Stomach (tissue), 9 donors: Measurements from ENCODE around the gene GRK6. TPM values are rescaled to one million over a fixed set of nuclear protein-coding genes. Genes with fewer than 3 reads are reported as not detected.

Experiments
- DNase-seq, 2 donors: peaks; one replicate each; pipeline versions ENCODE4 v3.0.0 to v3.0.0-alpha.2; 2013 to 2019
- H3K27ac ChIP-seq, 5 donors: fragments of 200-600 bp in 4 of 5; sonication (generic) in 4 of 5; one replicate each; pipeline ENCODE4 v1.5.1; 2013 to 2019; ENCODE audit warnings: mild to moderate bottlenecking in 1 of 5, moderate library complexity in 1 of 5
- H3K27me3 ChIP-seq, 3 donors: fragments of 200-600 bp; sonication (generic); one replicate each; pipeline ENCODE4 v1.5.1; 2017 to 2019; ENCODE audit warnings: mixed run types in 1 of 3
- H3K36me3 ChIP-seq, 4 donors: fragments of 200-600 bp; sonication (generic); 1 replicate in 3 of 4; 2 replicates in 1 of 4; pipeline ENCODE4 v1.5.1; 2016 to 2019
- H3K4me1 ChIP-seq, 4 donors: fragments of 200-600 bp; sonication (generic); one replicate each; pipeline ENCODE4 v1.5.1; 2016 to 2019
- H3K4me3 ChIP-seq, 4 donors: fragments of 200-600 bp; sonication (generic) in 3 of 4; one replicate each; pipeline ENCODE4 v1.5.1; 2016 to 2019; ENCODE audit warnings: mild to moderate bottlenecking in 1 of 4
- H3K9me3 ChIP-seq, 4 donors: fragments of 200-600 bp; sonication (generic); one replicate each; pipeline ENCODE4 v1.5.1; 2016 to 2019
- EP300 ChIP-seq: sonication (generic); formaldehyde crosslinking; IDR thresholded peaks from one replicate; pipeline ENCODE4 v1.6.1; 2017; ENCODE audit warnings: antibody characterized with exemption
- POLR2A ChIP-seq, 4 donors: fragments of 450-650 bp; IDR thresholded peaks; one replicate each; pipeline ENCODE4 v1.6.1; 2016; ENCODE audit warnings: antibody characterized with exemption in 4 of 4, control low read depth in 2 of 4, mild to moderate bottlenecking in 1 of 4, moderate library complexity in 1 of 4
- POLR2AphosphoS5 ChIP-seq, 3 donors: sonication (generic); formaldehyde crosslinking; IDR thresholded peaks; one replicate each; pipeline ENCODE4 v1.6.1; 2016; ENCODE audit warnings: antibody characterized with exemption in 3 of 3
- WGBS, 5 donors: extraction: QIAGEN DNeasy Blood & Tissue Kit in 3 of 5; methylation state at CpG; one replicate each; pipeline versions ENCODE4 v1.1.5 to v1.1.7; 2013 to 2018; 5-methylcytosine and 5-hydroxymethylcytosine counted together
- intact Hi-C: fragments of 100-400 bp; cut with DNase I; formaldehyde crosslinking; loops from one replicate; pipeline ENCODE4 v1.15.1; 2023; ENCODE audit warnings: low total_unique reads
- polyA plus RNA-seq, 3 donors: library from polyadenylated mRNA; stranded (reverse); fragments of 200-250 nt; gene quantifications; one replicate each; pipeline ENCODE4 v1.2.3, GENCODE V29; 2013
- total RNA-seq, 5 donors: library from RNA; depleted of rRNA; stranded (reverse); fragments of >200 nt; gene quantifications; one replicate each; pipeline versions ENCODE4 v1.1.0 to v1.2.3, GENCODE V29; 2014 to 2016
- TF ChIP-seq, protein P1 (sequence below), 7 experiments: fragments of 450-650 bp in 4 of 7; fragments of 200-600 bp in 3 of 7; sonication (generic) in 3 of 7; IDR thresholded peaks; one replicate each; pipeline ENCODE4 v1.5.1; 2016 to 2019; ENCODE audit warnings: antibody characterized with exemption in 7 of 7, control low read depth in 2 of 7, mild to moderate bottlenecking in 1 of 7
- donor health status: healthy with polysubstance abuse.
- donor health status: Bipolar disorder and iron deficiency.
- donor health status: healthy.

GRK6 gene
- total and polyA plus RNA-seq, 8 donors, result 1.8 to 91.2 (median 17.7) TPM

DNA sequence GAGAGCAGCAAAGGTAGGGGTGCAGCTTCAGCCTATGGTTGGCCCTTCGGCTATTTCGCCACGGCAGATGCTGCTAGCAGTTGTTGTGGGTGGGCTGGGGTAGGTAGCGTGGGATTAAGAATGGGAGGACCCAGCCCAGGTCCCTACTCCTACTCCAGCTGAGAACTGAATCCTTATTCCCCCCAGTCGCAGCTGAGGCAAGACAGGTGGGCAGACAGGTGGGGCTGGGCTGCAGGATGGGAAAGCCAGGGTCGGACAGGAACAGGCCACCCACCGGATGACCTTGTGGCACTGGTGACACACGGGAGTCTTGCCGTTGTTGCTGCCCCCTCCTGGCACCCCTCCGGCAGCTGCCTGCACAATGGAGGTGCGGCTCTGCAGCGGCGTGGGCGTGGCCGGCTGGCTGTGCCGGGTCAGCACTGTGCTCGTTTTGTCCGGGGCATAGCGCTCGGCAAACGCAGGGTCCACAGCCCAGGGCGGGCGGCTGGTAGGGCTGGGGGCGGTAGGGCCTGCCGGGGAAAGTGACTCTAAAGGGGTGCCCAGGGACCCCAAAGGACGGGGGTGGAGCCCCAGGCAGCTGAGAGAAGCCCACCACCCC, 62.7 kb downstream of the GRK6 start:
- DNase-seq, result peak; percentile 68 to 86
- 28 to 54% (median 46%) methylated on average over 23 to 26 of the region's 26 CpGs for WGBS, 5 donors
- Histone ChIP-seq H3K27ac (peak overlapping the region in 2 of 5 donors; percentile 89 to 90), H3K36me3 (peaks cover 28 to 87% (median 74%) of the 10 kb centered on the region in 4 donors), H3K27me3 (no peaks in the 10 kb centered on the region), H3K9me3 (no peaks in the 10 kb centered on the region), H3K4me3 (no peak overlapping the region), H3K4me1 (peaks cover 18 to 77% (median 47%) of the 10 kb centered on the region in 4 donors)
- peak in 1 of 3 donors; percentile 40 for TF ChIP-seq POLR2AphosphoS5 (IDR thresholded peaks at IDR 0.05)
- TF ChIP-seq, protein P1, sequence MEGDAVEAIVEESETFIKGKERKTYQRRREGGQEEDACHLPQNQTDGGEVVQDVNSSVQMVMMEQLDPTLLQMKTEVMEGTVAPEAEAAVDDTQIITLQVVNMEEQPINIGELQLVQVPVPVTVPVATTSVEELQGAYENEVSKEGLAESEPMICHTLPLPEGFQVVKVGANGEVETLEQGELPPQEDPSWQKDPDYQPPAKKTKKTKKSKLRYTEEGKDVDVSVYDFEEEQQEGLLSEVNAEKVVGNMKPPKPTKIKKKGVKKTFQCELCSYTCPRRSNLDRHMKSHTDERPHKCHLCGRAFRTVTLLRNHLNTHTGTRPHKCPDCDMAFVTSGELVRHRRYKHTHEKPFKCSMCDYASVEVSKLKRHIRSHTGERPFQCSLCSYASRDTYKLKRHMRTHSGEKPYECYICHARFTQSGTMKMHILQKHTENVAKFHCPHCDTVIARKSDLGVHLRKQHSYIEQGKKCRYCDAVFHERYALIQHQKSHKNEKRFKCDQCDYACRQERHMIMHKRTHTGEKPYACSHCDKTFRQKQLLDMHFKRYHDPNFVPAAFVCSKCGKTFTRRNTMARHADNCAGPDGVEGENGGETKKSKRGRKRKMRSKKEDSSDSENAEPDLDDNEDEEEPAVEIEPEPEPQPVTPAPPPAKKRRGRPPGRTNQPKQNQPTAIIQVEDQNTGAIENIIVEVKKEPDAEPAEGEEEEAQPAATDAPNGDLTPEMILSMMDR (IDR thresholded peaks at IDR 0.05), result peak in 1 of 7 experiments; percentile 19
- TF ChIP-seq EP300, result no peak
- intact Hi-C loops, result no loop called here

DNA sequence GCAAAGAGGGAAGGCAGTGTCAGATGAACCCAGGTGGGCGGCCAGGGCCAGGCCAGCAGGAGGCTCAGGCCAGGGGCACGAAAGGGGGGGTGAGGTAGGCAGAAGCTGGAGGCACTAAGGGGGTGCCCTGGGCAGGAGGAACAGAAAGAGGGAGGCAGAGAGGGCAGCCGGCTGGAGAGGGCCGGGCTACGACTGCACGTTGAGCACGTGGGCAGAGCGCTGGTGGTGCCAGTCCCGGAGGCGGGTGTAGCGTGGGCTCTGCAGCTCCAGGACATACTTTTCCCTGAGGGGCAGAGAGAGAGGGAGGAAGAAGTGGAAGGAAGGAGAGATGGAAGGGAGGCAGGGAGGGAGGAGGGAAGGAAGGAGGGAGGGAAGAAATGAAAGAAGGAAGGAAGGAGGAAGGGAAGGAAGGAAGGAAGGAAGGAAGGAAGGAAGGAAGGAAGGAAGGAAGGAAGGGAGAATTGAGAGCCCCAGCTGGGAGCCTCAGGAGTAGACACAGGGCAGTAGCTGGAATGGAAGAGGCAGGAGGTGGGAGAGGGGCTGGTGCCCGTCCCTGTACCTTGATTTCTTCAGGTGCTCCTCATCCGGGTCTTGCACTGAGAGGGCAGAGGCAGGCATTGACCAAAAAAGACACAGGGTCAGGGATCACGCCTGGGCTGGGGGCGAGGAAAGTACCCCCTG, 64.0 kb downstream of the GRK6 start:
- Histone ChIP-seq H3K4me3 (no peak overlapping the region), H3K27ac (peak overlapping the region in 3 of 5 donors; percentile 44 to 90 (median 89)), H3K36me3 (peaks cover 27 to 75% (median 63%) of the 10 kb centered on the region in 4 donors), H3K4me1 (peaks cover 30 to 77% (median 53%) of the 10 kb centered on the region in 4 donors), H3K27me3 (no peaks in the 10 kb centered on the region), H3K9me3 (no peaks in the 10 kb centered on the region)
- WGBS, 5 donors, result 81 to 91% (median 90%) methylated on average over 13 to 15 of the region's 15 CpGs
- TF ChIP-seq EP300 (no peak), POLR2A (IDR thresholded peaks at IDR 0.05) (no peak), POLR2AphosphoS5 (IDR thresholded peaks at IDR 0.05) (no peak)
- TF ChIP-seq, protein P1 (IDR thresholded peaks at IDR 0.05), result no peak
- intact Hi-C loops, result no loop called here
- DNase-seq, result no peak

DNA sequence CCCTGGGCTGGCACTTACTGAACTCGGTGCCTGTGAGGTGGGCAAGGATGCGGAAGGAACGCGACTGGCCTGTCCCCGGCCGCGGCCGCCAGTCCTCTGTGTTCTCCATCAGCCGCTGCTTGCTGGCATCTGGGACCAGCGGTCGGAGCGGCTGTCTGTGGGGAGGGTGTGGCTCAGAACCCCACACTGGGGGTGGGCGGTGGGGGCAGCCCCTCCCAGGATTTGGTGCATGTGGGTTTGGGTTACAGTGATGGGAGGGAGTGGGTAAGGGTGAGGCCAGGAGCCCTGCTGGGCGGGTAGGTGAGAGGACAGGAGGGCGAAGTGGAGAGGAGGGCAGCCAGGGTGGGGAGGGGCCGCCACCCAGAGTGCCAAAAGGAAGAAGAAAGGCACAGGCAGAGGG, 64.5 kb downstream of the GRK6 start:
- no peaks in the 10 kb centered on the region for H3K27me3 ChIP-seq
- intact Hi-C loops, result no loop called here
- peaks cover 27 to 69% (median 61%) of the 10 kb centered on the region in 4 donors for H3K36me3 ChIP-seq
- no peaks in the 10 kb centered on the region for H3K9me3 ChIP-seq
- DNase-seq, result no peak
- no peak overlapping the region for H3K4me3 ChIP-seq
- 85 to 94% (median 92%) methylated on average over 16 of the region's 16 CpGs for WGBS, 5 donors
- peak overlapping the region in 3 of 5 donors; percentile 44 to 90 (median 89) for H3K27ac ChIP-seq
- TF ChIP-seq EP300 (no peak), POLR2A (IDR thresholded peaks at IDR 0.05) (no peak), POLR2AphosphoS5 (IDR thresholded peaks at IDR 0.05) (no peak)
- TF ChIP-seq, protein P1 (IDR thresholded peaks at IDR 0.05), result no peak
- peaks cover 36 to 78% (median 56%) of the 10 kb centered on the region in 4 donors for H3K4me1 ChIP-seq

DNA sequence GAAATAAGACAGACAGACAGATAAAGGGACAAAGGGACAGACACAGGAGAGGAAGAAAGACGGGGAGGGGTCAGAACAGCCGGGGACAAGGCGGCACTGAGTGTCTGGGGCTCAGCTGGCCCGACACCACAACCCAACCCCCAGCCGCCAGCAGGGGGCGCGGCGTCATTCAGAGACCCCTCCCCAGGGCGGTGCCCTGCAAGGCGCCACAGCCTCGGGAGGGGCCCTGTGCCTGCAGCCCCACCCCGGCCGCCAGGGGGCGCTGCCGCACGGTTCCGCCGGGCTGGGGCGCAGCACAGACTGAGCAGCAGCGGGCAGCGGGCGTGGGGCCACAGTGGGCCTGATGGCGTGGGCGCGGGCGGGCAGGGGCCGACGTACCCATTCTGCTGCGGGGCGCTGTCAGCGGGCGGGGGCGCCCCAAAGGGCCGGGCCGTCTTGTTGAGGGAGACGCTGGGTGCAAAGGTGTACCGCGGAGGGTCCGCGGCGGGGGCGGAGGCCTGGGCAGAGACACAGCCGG, 65.0 kb downstream of the GRK6 start:
- peak overlapping the region in 4 of 5 donors; percentile 20 to 90 (median 70) for H3K27ac ChIP-seq
- TF ChIP-seq, protein P1 (IDR thresholded peaks at IDR 0.05), result peak in 5 of 7 experiments; percentile 12 to 76 (median 49)
- TF ChIP-seq POLR2A (IDR thresholded peaks at IDR 0.05) (no peak), EP300 (no peak)
- intact Hi-C loops, result no loop called here

More for the DNA sequence above, 65.0 kb downstream of the GRK6 start:
- H3K4me3 ChIP-seq, result peak overlapping the region in 2 of 4 donors; percentile 6 to 19
- H3K36me3 ChIP-seq, result peaks cover 27 to 64% (median 56%) of the 10 kb centered on the region in 4 donors
- 60 to 73% (median 68%) methylated on average over 30 to 43 of the region's 43 CpGs for WGBS, 5 donors
- no peaks in the 10 kb centered on the region for H3K9me3 ChIP-seq
- peaks cover 41 to 83% (median 60%) of the 10 kb centered on the region in 4 donors for H3K4me1 ChIP-seq
- no peaks in the 10 kb centered on the region for H3K27me3 ChIP-seq
- peak in 1 of 2 donors; percentile 82 for DNase-seq
